Brain microvascular endothelial cell (primary cell): ENCODE measurements around the gene ADAMTS17.

Source experiments
- DNase-seq: peaks from one replicate; pipeline ENCODE4 v3.0.0-alpha.2; 2020
- H3K27ac ChIP-seq: fragments of 250-450 bp; sonication (Bioruptor Pico); 2 replicates; pipeline ENCODE4 v1.5.1; 2020; ENCODE audit warnings: mild to moderate bottlenecking, moderate library complexity
- H3K27me3 ChIP-seq: fragments of 250-450 bp; sonication (Bioruptor Pico); replicated peaks from 2 replicates; pipeline ENCODE4 v1.5.1; 2020; ENCODE audit warnings: mild to moderate bottlenecking
- H3K36me3 ChIP-seq: fragments of 250-450 bp; sonication (Bioruptor Pico); replicated peaks from 2 replicates; pipeline ENCODE4 v1.5.1; 2020; ENCODE audit warnings: mild to moderate bottlenecking
- H3K4me3 ChIP-seq: 2 replicates; pipeline ENCODE4 v1.5.1; 2011; ENCODE audit warnings: low read depth, mild to moderate bottlenecking, control low read depth, low read length, moderate library complexity
- in situ Hi-C: cut with HindIII; loops from 2 replicates; pipeline ENCODE4 v1.10.0; 2017; ENCODE audit warnings: low sequenced_read_pairs, low pct_ligation_motif_present
- TF ChIP-seq, protein P1 (sequence below): IDR thresholded peaks from 2 replicates; pipeline ENCODE4 v1.5.1; 2011; ENCODE audit warnings: low read depth, mild to moderate bottlenecking, moderate library complexity, low read length, control low read depth, inconsistent platforms; ENCODE audit errors: missing control alignments

The ADAMTS17 gene

DNA sequence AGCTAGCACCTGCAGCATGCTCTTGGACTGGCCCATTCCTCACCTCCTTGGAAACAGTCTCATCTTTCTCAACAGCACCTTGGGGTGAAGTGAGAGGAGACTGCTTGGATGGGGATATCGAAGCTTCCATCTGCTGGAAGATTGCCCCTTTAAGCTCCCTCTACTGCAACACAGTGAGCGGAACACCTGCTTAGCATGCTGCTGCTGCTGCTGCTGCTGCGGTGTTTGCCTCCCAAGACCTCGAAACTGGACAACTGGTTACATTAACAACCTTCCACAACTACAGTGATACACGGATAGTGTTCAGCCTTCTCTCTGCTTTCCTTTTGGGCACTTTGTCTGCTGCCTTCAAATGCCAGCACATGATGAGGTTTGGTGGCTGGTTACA lies 354.7 kb downstream of the ADAMTS17 start:
- TF ChIP-seq, protein P1, sequence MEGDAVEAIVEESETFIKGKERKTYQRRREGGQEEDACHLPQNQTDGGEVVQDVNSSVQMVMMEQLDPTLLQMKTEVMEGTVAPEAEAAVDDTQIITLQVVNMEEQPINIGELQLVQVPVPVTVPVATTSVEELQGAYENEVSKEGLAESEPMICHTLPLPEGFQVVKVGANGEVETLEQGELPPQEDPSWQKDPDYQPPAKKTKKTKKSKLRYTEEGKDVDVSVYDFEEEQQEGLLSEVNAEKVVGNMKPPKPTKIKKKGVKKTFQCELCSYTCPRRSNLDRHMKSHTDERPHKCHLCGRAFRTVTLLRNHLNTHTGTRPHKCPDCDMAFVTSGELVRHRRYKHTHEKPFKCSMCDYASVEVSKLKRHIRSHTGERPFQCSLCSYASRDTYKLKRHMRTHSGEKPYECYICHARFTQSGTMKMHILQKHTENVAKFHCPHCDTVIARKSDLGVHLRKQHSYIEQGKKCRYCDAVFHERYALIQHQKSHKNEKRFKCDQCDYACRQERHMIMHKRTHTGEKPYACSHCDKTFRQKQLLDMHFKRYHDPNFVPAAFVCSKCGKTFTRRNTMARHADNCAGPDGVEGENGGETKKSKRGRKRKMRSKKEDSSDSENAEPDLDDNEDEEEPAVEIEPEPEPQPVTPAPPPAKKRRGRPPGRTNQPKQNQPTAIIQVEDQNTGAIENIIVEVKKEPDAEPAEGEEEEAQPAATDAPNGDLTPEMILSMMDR: no peak
- no peak overlapping the region for H3K4me3 ChIP-seq
- H3K27me3 ChIP-seq: no peaks in the 10 kb centered on the region
- no peak overlapping the region for H3K27ac ChIP-seq
- no peaks in the 10 kb centered on the region for H3K36me3 ChIP-seq
- in situ Hi-C loops: no loop called here
- DNase-seq: no peak

DNA sequence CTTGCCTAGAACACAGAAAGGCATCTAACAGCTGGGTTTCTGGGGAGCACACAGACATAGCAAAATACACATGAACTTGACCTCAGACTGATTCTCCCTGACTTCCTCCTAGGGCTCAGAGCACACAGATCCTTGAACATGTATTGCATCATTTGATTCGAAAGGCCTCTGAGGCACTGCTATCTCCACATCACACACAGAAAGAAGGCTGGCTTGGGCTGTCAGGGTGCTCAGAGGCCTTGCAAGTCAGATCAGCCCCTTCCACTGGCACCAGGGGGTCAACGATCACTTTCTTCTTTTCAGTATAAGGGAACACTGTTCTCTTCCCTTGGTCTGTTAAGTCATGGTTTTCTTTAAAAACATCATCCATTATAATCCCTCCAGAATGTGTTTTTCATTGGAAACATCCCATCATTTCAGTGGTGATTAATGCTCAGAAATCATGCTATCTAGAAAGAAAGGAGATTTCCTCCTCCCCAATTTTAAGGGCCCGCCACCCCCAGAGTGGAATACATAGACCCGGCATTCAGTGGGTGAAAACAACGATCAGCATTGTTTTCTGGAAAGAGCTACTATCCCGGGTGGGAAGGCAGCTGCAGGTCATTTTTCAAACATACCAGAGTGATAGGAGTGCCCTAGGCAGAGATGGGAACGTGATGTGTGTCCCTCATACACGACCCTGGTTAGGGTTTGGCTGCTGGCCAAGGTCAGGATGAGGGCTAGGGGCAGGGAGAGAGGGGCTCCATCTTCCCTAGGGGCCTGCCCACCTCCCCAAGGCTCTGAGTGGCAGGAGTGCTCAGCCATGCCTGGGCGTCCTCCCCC lies 355.3 kb downstream of the ADAMTS17 start:
- in situ Hi-C loops: no loop called here
- no peak for DNase-seq
- H3K4me3 ChIP-seq: no peak overlapping the region
- TF ChIP-seq, protein P1: no peak
- H3K27ac ChIP-seq: no peak overlapping the region
- no peaks in the 10 kb centered on the region for H3K36me3 ChIP-seq
- no peaks in the 10 kb centered on the region for H3K27me3 ChIP-seq

DNA sequence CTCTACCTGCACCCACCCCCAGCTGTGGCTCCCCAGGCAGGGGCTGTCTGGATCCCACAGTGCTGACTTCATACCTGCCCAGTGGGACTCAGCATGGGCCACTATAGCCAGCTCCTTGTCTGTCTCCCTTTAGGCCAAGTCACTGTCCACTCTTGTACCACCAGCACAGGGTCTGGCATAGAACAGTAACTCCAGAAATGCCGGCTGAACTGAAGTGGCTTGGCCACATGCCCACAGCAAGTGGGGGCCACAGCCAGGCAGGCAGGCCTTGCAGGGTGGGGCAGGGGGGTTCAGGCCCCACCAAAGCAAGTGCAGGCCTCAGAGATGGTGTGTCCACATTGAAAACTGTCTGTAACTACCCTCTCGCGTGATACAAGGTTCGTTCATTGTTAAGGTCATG lies 355.9 kb downstream of the ADAMTS17 start:
- Histone ChIP-seq H3K4me3 (no peak overlapping the region), H3K27ac (no peak overlapping the region), H3K36me3 (no peaks in the 10 kb centered on the region), H3K27me3 (no peaks in the 10 kb centered on the region)
- in situ Hi-C loops: no loop called here
- TF ChIP-seq, protein P1: no peak
- DNase-seq: no peak

DNA sequence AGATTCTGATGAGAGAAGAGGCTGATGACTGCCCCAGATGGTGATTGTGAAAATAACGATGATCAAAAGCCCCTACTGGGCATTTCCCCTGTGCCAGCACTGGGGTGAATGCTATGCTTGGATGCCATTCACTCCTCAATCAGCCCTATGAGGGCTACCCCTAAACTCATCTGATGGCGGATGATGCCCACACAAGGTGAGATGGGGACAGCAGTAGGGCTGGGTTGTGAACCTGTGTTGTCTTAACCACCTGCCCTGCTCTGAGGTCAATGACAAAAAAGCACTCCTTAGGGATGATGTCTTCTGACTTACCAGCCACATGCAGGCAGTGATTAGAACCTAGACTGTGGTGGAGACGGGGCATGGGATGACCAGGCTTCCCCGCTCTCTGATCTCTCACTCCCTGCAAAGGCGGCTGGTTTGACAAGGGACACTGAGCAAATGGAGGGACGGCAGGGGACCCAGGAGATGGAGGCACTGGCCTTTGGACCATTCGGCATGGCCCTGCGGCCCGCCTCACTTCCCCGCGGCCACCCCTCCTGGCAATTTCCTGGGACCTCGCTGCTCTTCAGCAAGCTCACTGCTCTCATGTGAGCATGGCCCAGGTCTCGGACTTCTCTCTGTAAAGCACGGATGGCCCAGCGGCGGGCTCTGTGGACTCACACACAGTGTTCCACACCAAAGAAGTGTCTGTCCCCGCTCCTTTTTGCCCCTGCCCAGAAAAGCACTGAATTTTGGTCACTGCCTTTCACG lies 357.1 kb downstream of the ADAMTS17 start:
- Histone ChIP-seq H3K36me3 (no peaks in the 10 kb centered on the region), H3K27me3 (no peaks in the 10 kb centered on the region), H3K4me3 (no peak overlapping the region), H3K27ac (no peak overlapping the region)
- in situ Hi-C loops: no loop called here
- DNase-seq: no peak
- TF ChIP-seq, protein P1: no peak

DNA sequence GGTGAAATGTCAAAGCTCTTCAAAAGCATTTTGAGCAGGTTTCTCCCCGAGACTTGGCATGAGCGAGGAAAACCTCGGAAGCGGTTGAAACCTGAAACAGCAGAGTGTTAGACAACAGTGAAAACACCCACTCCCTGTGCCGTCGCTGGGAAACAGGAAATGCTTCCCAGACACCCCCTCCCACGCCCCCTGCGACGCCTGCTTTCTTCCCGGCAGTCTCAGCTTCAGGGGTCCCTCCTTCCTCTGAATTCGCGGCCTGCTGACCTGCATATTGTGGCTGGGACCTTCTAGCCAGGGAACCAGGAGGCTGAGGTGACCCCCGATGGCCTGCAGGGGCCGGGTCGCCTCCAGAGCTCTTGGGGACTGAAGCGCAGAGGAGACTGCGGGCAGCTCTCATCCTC lies 357.9 kb downstream of the ADAMTS17 start:
- Histone ChIP-seq H3K36me3 (no peaks in the 10 kb centered on the region), H3K4me3 (no peak overlapping the region), H3K27ac (no peak overlapping the region), H3K27me3 (no peaks in the 10 kb centered on the region)
- in situ Hi-C loops: no loop called here
- no peak for DNase-seq
- TF ChIP-seq, protein P1: no peak
